ENCODE results near the gene RFTN1. TPM values are rescaled to one million over a fixed set of nuclear protein-coding genes. Genes with fewer than 3 reads are reported as not detected.

Gene RFTN1
- total RNA-seq, 1 experiment from 2014 or later = 2.2 TPM

DNA sequence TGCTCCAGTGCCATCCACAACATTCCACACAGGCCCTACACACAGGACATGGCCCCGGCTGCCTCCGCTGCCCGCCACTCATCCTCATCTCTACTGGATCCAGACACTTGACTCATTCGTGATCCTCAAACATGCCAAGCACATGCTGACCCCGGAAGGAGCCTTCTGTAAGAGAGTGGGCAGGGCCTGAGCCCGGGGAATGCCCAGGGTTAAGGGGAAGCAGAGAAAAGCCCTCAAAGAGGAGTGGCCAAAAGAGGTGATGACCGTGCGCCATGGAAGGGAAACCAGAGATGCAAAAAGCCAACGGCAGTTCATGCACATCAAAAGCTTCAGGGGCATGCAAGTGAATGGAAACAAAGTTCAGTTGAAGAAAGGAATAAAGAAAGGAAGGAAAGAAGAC lies 46.1 kb downstream of the RFTN1 start:
- Histone ChIP-seq H4K91ac (ENCODE audit: insufficient read length, low read depth, low read length) (no peak overlapping the region), H3K23ac (ENCODE audit: insufficient read length, low read depth, low read length) (no peak overlapping the region), H2AFZ (ENCODE audit: low read length) (no peak overlapping the region), H2BK5ac (ENCODE audit: insufficient read length, low read length) (no peak overlapping the region), H2BK120ac (ENCODE audit: low read depth, low read length, poor library complexity, severe bottlenecking) (no peak overlapping the region), H4K5ac (ENCODE audit: insufficient read length, low read depth, low read length) (no peak overlapping the region), H3K56ac (ENCODE audit: insufficient read length, low read depth, low read length) (no peak overlapping the region), H3K18ac (ENCODE audit: insufficient read length, low read depth, low read length) (no peak overlapping the region), H2BK15ac (ENCODE audit: low read depth, low read length) (no peak overlapping the region), H3K27me3 (ENCODE audit: insufficient read depth, low read length) (no peaks in the 10 kb centered on the region), H3K4me2 (ENCODE audit: insufficient read depth, insufficient read length, low read length) (no peak overlapping the region), H4K8ac (replicated peaks; ENCODE audit: insufficient read length, low read depth, low read length) (no peak overlapping the region), H3K23me2 (ENCODE audit: insufficient read length, low read depth, low read length, poor library complexity, severe bottlenecking) (no peaks in the 10 kb centered on the region), H3K9me3 (ENCODE audit: control insufficient read depth, low read depth, low read length) (no peaks in the 10 kb centered on the region), H2BK12ac (ENCODE audit: insufficient read length, low read depth, low read length) (no peak overlapping the region), H3K14ac (ENCODE audit: insufficient read depth, low read length) (no peak overlapping the region; the same call in 1 of the 2 replicates), H3K9ac (ENCODE audit: extremely low read depth, insufficient read length, low read length) (no peak overlapping the region), H3T11ph (ENCODE audit: low read length) (no peak overlapping the region), H3K4me1 (ENCODE audit: insufficient read depth, low read length) (no peaks in the 10 kb centered on the region), H3K79me2 (ENCODE audit: insufficient read depth, low read length) (no peaks in the 10 kb centered on the region), H3K79me1 (ENCODE audit: insufficient read depth, low read depth, low read length, poor library complexity, severe bottlenecking) (no peaks in the 10 kb centered on the region), H2BK20ac (ENCODE audit: low read depth, low read length, poor library complexity, severe bottlenecking) (no peak overlapping the region), H4K20me1 (ENCODE audit: control insufficient read depth, insufficient read depth, insufficient read length) (no peaks in the 10 kb centered on the region), H2AK5ac (ENCODE audit: insufficient read length, low read length) (no peak overlapping the region), H3K27ac (ENCODE audit: insufficient read length, low read depth, low read length) (no peak overlapping the region), H3K4ac (ENCODE audit: low read depth, low read length) (no peak overlapping the region)
- Mint-ChIP-seq H3K27me3 (ENCODE audit: low read depth) (peaks cover 23% of the 10 kb centered on the region), H3K36me3 (ENCODE audit: insufficient read depth in 1 of 3, low read depth in 3 of 3) (peaks cover 0 to 4% (median 0%) of the 10 kb centered on the region in 3 experiments; a peak in 1 of 7 replicates), H3K9me3 (peaks cover 6 to 8% of the 10 kb centered on the region in 2 experiments; a peak in 1 of 5 replicates), H3K27ac (peak overlapping the region in 1 of 3 experiments; percentile 0; a peak in 2 of 7 replicates), H3K4me3 (no peak overlapping the region), H3K4me1 (peaks cover 11 to 13% of the 10 kb centered on the region in 2 experiments)
- no peak for DNase-seq
- TF ChIP-seq, protein P1, sequence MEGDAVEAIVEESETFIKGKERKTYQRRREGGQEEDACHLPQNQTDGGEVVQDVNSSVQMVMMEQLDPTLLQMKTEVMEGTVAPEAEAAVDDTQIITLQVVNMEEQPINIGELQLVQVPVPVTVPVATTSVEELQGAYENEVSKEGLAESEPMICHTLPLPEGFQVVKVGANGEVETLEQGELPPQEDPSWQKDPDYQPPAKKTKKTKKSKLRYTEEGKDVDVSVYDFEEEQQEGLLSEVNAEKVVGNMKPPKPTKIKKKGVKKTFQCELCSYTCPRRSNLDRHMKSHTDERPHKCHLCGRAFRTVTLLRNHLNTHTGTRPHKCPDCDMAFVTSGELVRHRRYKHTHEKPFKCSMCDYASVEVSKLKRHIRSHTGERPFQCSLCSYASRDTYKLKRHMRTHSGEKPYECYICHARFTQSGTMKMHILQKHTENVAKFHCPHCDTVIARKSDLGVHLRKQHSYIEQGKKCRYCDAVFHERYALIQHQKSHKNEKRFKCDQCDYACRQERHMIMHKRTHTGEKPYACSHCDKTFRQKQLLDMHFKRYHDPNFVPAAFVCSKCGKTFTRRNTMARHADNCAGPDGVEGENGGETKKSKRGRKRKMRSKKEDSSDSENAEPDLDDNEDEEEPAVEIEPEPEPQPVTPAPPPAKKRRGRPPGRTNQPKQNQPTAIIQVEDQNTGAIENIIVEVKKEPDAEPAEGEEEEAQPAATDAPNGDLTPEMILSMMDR (conservative IDR thresholded peaks at IDR 0.05) = no peak
- no CpG with 5 or more reads among the region's 9 CpGs for WGBS (ENCODE audit: extremely low coverage, insufficient read length, low lambda C conversion rate)
